Measurements from ENCODE around the gene ACACA.

ACACA gene

GRCh38 chr17:37255432-37255831 lies 151.2 kb downstream of the ACACA start:
- TF ChIP-seq ZNF654 (tag by site-specific recombination; IDR thresholded peaks at IDR 0.05; ENCODE audit: low read depth) (no peak), ZSCAN30 (tag by site-specific recombination; IDR thresholded peaks at IDR 0.05) (no peak), ZSCAN18 (tag by site-specific recombination; IDR thresholded peaks at IDR 0.05) (no peak), ZNF513 (tag by site-specific recombination; IDR thresholded peaks at IDR 0.05) (no peak), ZNF623 (tag by site-specific recombination; IDR thresholded peaks at IDR 0.05) (no peak), ZNF48 (tag by site-specific recombination; IDR thresholded peaks at IDR 0.05) (no peak), ZNF621 (tag by site-specific recombination; IDR thresholded peaks at IDR 0.05) (no peak), KLF16 (tag by site-specific recombination; IDR thresholded peaks at IDR 0.05) (no peak), ZBTB21 (tag by site-specific recombination; IDR thresholded peaks at IDR 0.05) (no peak), MYNN (tag by site-specific recombination; IDR thresholded peaks at IDR 0.05; ENCODE audit: borderline replicate concordance) (no peak), BCL11B (tag by site-specific recombination; IDR thresholded peaks at IDR 0.05; ENCODE audit: low read depth) (no peak), ZNF138 (tag by site-specific recombination; IDR thresholded peaks at IDR 0.05; ENCODE audit: borderline replicate concordance) (no peak), ZNF610 (tag by site-specific recombination; IDR thresholded peaks at IDR 0.05; ENCODE audit: borderline replicate concordance) (no peak), ZNF518A (tag by site-specific recombination; conservative IDR thresholded peaks at IDR 0.05; ENCODE audit: low read depth) (no peak), PRDM6 (tag by site-specific recombination; IDR thresholded peaks at IDR 0.05) (no peak), ZNF677 (tag by site-specific recombination; IDR thresholded peaks at IDR 0.05) (no peak), INSM2 (tag by site-specific recombination; IDR thresholded peaks at IDR 0.05) (no peak)
- CTCF ChIA-PET: interaction anchor here (0.7 to 2.0 kb wide), 4 partner anchors 14 to 143 kb away, joined by 3 to 8 read pairs (median 6); no protein-coding TSS in a partner anchor
- no peak overlapping the region for H3K27ac ChIP-seq (ENCODE audit: extremely low read depth, low read depth, low read length)
- H3K4me1 ChIP-seq (ENCODE audit: control insufficient read depth, insufficient read depth, low read length): no peaks in the 10 kb centered on the region
- POLR2A ChIA-PET: interaction anchor here (0.5 kb wide), 1 partner anchor 1768 kb away, joined by 3 read pairs; no protein-coding TSS in a partner anchor
- peaks cover 40 to 46% of the 10 kb centered on the region in 2 experiments for H3K36me3 ChIP-seq (ENCODE audit: control insufficient read depth in 2 of 2, insufficient read depth in 1 of 2, low read length in 2 of 2)
- no peaks in the 10 kb centered on the region for H3K9me3 ChIP-seq (ENCODE audit: control insufficient read depth, insufficient read depth, low read depth, low read length)
- H3K4me3 ChIP-seq (ENCODE audit: low read depth, low read length): no peak overlapping the region

Data from HEK293 (cell line).